Activated naive CD4-positive, alpha-beta T cell (primary cell): ENCODE data around the gene ACOT9.
"Not testable (repeated sequence)": the region's sequence is repeated elsewhere in the genome, so short reads cannot be mapped to it uniquely, and the experiment has no call there.

Experiments used
- DNase-seq, 4 experiments: peaks; one replicate each; lab custom pipeline; 2025; lab: John Stamatoyannopoulos, UW

Gene ACOT9, protein sequence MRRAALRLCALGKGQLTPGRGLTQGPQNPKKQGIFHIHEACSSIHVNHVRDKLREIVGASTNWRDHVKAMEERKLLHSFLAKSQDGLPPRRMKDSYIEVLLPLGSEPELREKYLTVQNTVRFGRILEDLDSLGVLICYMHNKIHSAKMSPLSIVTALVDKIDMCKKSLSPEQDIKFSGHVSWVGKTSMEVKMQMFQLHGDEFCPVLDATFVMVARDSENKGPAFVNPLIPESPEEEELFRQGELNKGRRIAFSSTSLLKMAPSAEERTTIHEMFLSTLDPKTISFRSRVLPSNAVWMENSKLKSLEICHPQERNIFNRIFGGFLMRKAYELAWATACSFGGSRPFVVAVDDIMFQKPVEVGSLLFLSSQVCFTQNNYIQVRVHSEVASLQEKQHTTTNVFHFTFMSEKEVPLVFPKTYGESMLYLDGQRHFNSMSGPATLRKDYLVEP

DNA sequence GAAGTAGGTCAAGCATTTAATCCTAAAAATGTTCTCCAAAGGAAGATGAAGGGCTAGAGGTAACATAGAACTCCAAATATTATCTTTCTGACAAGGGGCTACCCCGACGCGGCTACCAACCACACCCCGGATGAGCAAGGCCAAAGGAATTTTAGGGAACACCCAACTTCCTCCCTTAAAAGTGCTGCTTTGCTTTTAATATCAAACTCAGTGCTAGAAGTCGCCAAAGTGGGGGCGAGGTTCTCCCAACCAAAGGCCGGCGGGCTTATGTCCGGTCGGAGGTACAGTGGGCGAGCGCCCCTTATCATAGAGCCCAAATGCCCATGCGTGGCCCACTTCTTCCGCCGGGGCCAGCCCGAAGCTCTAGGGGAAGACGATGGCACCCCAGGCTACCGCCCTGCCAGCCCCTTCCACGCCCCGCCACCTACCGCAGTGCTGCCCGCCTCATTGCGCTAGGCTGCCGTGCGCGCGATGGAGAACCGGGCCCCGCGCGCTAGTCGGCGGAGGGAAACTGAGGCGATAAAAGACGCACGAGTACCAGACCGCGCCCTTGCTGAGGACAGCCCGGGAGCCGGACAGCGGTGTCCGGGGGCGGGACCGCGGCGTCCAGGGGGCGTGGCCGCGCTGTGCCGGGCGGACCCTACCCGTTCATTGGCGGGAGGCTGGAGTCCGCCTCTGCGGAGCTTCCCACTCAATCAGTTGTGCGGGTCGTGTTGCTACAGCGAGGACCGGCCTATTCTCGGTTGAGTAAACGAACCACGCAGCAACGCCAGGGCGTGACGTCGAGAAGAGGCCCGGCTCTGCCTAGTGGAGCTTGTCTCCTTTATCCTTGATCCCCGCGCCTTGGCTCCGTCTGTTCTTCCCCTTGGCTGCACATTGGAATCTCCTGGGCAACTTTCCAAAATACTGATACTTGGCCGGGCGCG, at the start of gene ACOT9:
Gene ACOT9, minus strand, starts transcription at position 580 of the 926 bp plus-strand sequence. Its CDS starts 132 bp downstream, at position 448.
- DNase-seq, result peak; percentile 7 to 49 (median 24)

DNA sequence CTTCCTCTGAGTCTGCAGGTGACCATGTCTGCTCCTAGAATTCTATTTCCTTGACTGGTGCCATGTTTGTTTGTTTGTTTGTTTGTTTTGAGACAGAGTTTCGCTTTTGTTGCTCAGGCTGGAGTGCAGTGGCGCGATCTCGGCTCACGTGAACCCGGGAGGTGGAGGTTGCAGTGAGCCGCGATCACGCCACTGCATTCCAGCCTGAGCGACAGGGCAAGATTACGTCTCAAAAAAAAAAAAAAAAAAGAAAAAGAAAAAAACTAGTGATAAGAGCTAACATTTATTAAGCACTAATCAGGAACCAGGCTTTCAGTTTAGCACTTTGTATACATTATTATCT, 47.0 kb upstream of the ACOT9 start:
- no peak for DNase-seq

DNA sequence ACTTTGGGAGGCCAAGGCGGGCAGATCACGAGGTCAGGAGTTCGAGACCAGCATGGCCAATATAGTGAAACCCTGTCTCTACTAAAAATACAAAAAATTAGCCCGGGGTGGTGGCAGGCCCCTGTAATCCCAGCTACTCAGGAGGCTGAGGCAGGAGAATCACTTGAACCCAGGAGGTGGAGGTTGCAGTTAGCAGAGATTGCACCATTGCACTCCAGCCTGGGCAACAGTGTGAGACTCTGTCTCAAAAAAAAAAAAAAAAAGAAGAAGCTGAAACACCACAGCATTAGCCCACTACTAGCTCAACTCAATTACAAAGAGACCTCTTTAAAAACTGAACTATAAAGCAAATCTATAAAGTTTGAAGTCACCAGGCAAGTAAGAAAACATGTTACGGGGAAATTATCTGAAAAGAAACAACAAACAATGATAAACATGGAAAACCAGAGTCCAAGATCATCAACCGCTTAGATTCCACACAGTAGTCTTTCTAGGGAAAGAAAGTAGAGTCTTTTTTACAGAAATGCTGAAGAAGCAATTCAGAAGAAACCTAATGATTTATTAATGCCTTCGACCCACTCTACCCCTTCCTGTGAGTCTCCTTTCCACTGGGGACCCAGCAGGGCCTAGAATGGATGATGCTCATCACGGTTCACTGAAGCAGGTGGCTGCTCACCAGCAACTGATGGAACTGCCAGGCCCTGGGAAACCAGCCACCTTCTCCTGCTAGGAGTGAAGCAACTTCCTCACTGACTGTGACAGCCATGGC, 46.5 kb upstream of the ACOT9 start:
- DNase-seq, result no peak

DNA sequence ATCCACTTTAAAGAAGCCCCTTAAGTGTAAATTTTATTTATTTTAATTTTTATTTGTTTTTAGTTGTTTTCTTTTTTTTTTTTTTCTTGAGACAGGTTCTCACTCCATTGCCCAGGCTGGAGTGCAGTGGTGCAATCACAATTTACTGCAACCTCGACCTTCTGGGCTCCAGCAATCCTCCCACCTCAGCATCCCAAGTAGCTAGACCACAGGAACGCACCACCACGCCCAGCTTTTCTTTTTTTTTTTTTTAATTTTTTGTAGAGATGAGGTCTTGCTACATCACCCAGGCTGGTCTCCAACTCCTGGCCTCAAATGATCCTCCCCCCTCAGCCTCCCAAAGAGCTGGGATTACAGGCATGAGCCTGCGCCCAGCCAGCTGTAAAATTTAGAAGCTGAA, 45.9 kb upstream of the ACOT9 start:
- no peak for DNase-seq

DNA sequence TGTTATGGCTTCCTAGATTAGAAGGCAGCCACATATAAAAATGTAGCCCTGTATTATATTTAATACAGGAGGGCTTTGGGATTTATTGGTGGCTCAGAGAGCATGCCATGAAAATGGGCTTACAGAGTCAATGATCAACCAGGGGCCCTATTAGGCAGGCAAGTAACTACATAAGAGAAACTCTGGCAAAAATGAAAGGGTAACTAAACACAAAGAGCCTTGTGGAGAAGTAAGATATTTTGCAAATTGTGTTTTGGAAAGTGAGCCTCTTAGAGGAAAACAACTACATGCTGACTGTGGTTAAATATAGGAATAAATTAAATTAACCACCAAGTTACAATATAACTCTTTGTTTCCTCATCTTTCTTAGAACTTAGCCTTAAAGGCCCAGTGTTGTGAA, 45.4 kb upstream of the ACOT9 start:
- no peak for DNase-seq

DNA sequence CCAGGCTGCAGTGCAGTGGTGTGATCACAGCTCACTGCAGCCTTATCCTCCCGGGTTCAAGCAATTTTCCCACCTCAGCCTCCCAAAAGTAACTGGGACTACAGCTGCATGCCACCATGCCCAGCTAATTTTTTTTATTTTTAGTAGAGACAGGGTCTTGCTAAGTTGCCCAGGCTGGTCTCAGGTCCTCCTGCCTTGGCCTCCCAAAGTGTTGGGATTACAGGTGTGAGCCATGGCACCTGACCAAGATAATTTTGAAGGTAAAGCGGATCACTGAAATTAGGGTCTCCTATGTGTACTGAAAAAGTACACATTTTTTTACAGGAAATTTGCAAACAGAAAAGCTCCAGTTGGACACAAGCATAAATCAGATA, 44.7 kb upstream of the ACOT9 start:
- no peak for DNase-seq

DNA sequence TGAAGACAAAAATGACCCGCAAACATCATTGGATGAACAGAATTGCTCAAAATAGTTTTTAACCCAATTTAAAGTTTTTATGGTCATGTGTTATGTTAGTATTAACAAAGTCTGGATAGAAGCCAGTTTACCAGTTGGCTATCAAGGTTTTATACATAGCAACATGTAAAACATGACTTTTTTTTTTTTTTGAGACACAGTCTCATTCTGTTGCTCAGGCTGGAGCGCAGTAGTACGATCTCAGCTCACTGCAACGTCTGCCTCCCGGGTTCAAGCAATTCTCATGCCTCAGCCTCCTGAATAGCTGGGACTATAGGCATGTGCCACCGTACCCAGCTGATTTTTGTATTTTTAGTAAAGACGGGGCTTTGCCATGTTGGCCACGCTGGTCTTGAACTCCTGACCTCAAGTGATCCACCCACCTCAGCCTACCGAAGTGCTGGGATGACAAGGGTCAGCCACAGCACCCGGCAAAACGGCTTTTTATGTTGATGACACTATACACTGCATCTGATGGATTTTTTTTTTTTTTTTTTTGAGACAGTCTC, 43.3 kb upstream of the ACOT9 start:
- no peak for DNase-seq

DNA sequence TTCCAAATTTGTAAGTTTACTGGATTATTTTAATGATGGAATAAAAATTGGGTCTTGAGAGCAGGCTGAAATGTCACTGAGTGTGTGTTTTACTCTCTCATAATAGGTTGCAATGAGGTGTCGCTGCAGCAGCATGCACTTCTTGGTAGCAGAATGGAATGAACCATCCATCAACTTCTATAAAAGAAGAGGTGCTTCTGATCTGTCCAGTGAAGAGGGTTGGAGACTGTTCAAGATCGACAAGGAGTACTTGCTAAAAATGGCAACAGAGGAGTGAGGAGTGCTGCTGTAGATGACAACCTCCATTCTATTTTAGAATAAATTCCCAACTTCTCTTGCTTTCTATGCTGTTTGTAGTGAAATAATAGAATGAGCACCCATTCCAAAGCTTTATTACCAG, 42.5 kb upstream of the ACOT9 start:
- no peak for DNase-seq

DNA sequence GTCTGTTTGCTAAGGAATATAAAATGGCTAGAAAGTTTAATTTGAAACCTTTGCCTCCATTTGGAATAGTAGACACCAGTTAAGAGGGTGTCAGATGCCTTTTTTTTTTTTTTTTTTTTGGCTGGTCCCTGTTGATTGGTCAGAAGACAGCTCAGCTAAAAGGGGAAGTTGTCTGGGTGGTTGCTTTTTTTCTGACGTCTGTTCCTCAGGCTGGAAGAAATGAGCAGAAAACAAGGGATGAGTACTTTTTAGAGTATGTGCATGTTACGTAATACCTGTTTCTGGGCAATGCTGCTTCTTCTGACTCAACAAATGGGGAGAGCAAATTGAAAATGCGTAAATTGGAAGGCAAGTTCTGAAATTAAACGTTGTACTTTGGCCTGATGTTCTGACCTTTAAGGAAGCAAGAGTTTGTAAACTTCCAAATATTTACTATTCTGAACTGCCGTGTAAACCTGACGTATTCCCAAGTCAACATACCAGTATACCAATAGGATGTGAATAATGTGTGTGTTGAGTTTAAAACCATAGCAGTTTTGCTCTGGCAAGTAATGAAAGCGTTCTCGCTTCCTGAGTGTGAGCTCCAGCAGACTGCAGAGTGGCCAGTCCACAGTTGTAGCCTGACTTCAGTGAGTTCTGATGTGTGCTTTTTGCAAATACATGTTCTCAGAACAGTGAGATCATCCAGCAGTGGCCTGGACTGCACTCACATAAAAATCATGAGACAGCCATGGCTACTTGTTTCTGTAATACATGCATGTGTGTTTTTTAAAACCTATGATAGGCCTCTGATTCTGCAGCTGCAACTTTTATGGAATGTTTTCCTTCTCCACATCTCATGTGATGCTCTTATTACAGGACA, 41.6 kb upstream of the ACOT9 start:
- DNase-seq, result no peak

DNA sequence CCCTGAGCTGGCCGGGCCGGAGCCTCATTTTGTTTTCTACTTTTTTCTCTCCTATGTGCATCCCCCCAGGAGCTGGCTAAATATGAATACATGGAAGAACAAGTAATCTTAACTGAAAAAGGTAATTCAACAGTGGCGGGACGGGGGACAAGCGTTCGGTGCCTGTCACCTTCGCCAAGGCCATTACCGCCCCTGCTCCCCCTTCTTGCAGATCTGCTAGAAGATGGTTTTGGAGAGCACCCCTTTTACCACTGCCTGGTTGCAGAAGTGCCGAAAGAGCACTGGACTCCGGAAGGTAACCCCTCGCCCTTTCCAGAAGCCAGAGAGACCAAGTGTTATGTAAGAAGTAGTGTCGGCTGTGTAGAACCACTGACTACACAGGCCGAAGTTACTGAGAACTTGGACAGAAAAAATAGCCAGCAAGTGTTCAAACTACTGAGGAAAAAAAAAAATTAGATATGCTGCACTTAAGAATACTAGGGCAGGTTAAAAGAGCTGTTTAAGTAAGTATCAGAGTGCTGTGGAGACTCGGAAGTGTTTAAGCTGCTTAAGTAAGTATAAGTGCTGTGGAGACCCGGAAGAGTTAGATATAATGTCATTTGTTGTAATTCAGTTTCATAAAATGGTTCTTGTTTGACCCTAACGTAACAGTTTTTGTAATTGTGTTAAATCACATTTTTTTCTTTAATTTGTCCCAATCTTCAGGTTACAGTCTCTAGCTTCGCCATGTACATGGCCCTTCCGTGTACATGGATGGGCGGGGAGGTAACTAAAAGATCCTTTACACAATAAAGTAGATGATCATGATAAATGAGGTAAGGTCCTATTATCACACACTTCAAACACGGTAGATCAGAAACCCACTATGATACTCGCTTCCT, 40.8 kb upstream of the ACOT9 start:
- no peak for DNase-seq

DNA sequence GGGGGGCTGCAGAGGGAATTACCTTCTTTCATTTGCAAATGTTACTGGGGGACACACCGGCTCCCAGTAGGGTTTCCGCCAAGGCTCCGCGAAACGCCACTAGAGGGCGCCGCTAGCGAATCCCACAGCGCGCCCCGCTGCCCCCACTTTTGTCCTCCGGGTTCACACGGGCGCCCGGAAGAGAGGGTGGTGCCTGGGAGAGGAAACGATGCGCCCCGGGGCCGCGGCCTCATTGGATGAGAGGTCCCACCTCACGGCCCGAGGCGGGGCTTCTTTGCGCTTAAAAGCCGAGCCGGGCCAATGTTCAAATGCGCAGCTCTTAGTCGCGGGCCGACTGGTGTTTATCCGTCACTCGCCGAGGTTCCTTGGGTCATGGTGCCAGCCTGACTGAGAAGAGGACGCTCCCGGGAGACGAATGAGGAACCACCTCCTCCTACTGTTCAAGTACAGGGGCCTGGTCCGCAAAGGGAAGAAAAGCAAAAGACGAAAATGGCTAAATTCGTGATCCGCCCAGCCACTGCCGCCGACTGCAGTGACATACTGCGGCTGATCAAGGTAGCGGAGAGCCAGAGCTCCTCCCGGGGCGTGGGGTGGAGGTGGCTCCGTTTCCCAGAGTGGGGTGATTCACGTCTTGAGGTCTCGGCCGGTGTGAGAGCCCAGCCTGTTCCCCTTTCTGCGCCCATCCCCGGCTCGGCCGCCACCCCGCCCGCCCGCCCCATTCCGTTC, 40.0 kb upstream of the ACOT9 start, which contains the start of gene SAT1:
Gene SAT1, plus strand, starts transcription at position 311 of the 726 bp plus-strand sequence. Its CDS starts 179 bp downstream, at position 490.
- peak; percentile 75 to 91 (median 82) for DNase-seq

DNA sequence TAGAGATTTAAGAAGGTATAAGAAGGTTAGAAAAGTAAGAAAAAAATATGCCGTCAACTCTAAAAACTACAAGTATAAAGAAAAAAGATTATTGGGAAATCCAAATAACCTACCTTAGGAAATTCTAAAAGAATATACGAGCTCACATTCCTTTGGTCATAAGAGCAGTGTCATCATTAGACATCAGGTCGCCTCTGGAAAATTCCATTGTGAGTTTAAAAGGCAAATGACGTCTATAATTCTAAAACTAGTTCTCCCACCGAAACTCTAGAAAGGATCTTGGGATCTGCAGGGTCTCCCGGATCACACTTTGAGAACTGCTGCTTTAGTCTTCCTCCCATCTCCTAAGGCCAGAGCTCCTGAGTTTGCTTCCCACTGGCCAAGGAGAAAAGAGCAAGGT, 39.4 kb upstream of the ACOT9 start:
- DNase-seq, result no peak

DNA sequence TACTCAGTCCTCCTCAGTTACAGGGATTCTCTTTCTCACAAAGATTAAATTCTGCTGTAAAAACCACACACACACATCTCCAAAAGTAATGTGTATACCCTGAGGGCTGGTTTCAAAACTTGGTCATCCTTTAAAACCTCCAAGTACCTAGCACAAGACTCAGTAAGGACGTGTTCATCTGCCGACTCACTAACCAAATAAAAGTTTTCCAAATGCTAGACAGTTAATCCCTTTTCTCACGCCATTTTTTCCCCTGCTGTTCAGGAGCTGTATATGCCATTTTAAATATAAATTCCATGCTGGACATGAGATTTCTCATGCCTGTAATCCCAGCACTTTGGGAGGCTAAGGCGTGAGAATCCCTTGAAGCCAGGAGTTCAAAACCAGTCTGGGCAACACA, 35.9 kb upstream of the ACOT9 start:
- DNase-seq, result no peak

DNA sequence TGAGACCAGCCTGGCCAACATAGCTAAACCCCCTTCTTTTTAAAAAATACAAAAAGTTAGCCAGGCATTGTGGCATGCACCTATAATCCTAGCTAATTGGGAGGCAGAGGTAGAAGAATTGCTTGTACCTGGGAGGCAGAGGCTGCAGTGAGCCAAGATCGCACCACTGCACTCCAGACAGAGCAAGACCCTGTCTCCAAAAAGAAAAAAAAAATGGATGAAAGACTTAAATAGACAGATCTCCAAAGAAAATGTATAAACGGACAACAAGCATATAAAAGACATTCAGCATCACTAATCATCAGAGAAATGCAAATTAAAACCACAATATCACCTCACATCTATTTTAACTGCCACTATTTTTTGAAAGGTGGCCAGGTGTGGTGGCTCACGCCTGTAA, 33.3 kb upstream of the ACOT9 start:
- no peak for DNase-seq

DNA sequence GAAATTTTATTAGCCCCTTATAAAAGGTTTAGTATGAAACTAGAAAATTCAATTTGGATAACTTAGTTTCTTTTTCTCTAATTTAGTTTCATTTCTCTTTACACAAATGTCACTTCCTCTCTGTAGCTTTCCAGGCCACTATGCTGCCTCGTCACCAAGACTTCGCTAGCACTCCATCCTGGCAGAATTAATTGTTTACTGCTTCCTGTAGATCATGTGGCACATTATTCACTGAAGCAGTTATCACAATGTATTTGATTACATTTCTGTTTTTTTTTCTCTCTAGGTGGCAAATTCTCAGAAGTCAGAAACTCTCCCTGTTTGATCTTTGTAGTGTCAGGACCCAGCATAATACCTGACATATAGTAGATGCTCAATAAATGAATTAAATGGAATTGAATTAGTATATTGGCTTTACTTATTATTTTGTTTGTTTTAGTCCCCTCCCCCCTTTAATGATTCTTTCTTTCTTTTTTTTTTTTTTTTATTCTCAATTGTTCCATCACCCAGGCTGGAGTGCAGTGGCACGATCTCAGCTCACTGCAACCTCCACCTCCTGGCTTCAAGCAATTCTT, 30.6 kb upstream of the ACOT9 start:
- DNase-seq, result peak in 2 of 4 experiments; percentile 1 to 25

DNA sequence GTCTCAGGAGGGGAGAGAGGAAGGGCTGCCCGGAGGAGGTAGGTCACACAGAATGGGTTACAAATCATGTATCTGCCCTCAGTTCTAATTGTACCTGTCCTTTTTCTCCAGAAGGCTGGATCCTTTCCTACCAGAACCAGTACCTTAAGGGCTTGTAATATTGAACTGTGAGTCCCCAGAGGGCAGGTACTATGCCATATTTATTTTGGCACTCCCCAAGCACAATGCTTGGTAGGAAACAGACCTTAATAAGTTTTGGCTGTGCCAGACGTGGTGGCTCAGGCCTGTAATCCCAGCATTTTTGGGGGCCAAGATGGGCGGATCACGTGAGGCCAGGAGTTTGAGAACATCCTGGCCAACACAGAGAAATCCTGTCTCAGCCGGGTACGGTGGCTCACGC, 28.0 kb upstream of the ACOT9 start:
- DNase-seq, result not testable (repeated sequence)

DNA sequence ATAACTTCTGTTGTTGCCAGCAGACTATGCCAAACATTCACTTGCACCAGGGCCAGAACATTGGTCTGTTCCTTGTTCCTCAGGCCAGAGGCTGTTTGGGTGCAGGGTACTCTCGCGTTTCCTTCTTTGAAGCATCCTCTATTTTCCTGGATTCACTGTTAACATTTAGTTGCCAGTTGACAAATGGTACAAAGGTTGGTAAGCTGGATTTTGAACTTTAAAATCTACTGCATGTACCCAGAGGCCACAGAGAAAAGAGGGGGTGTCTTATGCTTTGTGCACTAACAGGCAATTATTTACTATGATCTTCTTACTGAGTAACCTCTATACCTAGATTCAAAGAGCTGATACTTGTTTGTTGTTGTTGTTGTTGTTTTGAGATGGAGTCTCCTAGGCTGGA, 27.1 kb upstream of the ACOT9 start:
- DNase-seq, result no peak

DNA sequence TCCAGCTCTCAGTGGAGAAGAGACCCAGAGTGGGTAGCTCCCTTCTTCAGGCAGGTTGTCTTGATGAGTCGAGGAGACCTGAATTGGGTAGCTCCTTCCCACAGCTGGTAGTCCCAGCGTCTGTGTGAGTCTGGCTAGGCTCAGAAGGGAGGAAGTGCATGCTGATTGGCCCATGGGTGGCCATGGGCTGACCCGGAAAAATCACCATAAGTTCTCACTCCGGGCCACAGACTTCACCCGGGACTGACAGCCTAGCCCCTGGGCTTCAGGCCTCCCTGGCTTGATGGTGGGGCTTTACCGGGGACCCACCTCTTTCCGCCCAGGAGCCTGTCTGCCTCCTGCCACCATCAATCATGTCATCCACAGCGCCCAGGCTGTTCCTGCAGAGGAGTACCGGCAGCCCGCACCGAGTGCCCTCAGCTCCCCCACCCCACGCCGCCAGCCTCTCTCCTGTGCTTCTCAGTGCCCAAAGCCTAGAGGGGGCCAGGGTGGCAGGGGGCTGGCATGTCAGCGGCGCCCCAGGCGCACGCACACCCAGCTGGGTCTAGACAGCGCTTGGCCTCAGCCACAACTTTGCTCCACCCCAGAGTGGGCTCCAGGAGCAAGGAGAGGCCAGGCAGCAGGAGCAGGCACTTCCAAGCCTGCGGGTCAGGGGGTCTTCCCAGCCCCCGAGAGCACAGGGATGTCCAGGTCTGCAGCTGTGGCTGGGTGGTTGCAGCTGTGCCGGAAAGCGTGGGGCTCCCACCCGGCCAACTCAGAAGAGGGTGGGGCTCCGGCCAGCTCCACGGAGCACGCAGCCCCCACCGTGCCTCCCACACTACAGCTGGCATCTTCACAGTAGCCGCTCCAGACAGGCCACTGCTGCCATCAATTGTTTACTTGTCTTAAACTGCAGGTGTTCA, 23.8 kb upstream of the ACOT9 start:
- peak in 1 of 4 experiments; percentile 4 for DNase-seq
